Mucosa of descending colon (tissue), 3 donors: ENCODE measurements around the gene RHCG. TPM values are rescaled to one million over a fixed set of nuclear protein-coding genes. Genes with fewer than 3 reads are reported as not detected.

Experiments used
- ATAC-seq: fragments of 200-7000 bp; cut with Tn5 transposase; one replicate; pipeline ENCODE4 v1.9.1; 2020; ENCODE audit warnings: mild to moderate bottlenecking, moderate library complexity
- DNase-seq, 3 donors: peaks; one replicate each; pipeline ENCODE4 v3.0.0-alpha.2; 2020
- H3K36me3 ChIP-seq: fragments of 200-600 bp; one replicate; pipeline ENCODE4 v1.8.0; 2021; ENCODE audit warnings: low read depth, mild to moderate bottlenecking
- H3K4me1 ChIP-seq: fragments of 200-600 bp; one replicate; pipeline ENCODE4 v1.8.0; 2021; ENCODE audit warnings: low read depth, mild to moderate bottlenecking
- H3K4me3 ChIP-seq: fragments of 200-600 bp; one replicate; pipeline ENCODE4 v1.8.0; 2021; ENCODE audit warnings: mild to moderate bottlenecking
- H3K9me3 ChIP-seq: fragments of 200-600 bp; one replicate; pipeline ENCODE4 v1.8.0; 2021; ENCODE audit warnings: mild to moderate bottlenecking
- intact Hi-C, 2 donors: fragments of 100-400 bp; cut with DNase I in 1 of 2; cut with micrococcal nuclease in 1 of 2; formaldehyde crosslinking; loops; one replicate each; pipeline versions ENCODE4 v1.11.0 to v1.11.1; 2022; cut with DNase I, micrococcal nuclease
- total RNA-seq, 3 donors: library from RNA; stranded (reverse); fragmentation: NEBNext Ultra II Directional in 2 of 3; extraction: Animal tissue kit (Norgen Biotek cat#: 25700) in 2 of 3; gene quantifications; one replicate each; pipeline versions ENCODE4 v1.2.1 to v1.2.4, GENCODE V29; 2021 to 2023
- TF ChIP-seq, protein P1 (sequence below): fragments of 200-600 bp; IDR thresholded peaks from one replicate; pipeline ENCODE4 v1.8.0; 2022; ENCODE audit warnings: antibody characterized with exemption, mild to moderate bottlenecking
- donor health status: DM: no; HTN: no; CAD: no; lungs with moderate emphysema.
- donor health status: DM: no; HTN: no; CAD: no.
- donor health status: DM: no; HTN: yes; CAD: no.

Gene RHCG
- total RNA-seq, 3 donors from 2014 or later: 0.98 TPM; not detected in 2

DNA sequence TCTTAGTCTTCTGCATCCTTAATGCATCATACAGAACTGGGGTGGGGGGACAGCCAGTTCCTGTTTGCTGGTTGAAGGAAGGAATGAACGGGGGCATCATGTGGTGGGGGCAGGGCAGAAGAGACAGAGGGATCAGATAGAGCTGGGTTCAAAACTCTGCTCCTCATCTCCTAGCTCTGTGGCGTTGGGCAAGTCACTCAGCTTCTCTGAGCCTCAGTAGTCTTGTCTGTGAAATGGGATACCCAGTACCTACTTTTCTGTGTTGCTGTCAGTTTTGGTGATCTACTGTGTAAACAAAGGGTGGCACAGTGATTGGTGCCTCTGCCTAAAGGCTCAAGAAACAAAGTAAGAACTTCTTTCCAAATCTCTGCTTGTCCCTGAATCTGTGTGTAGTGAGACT is 36.3 kb downstream of the RHCG start:
- Histone ChIP-seq H3K4me1 (no peaks in the 10 kb centered on the region), H3K9me3 (peaks cover 7% of the 10 kb centered on the region), H3K4me3 (no peak overlapping the region), H3K36me3 (no peaks in the 10 kb centered on the region)
- no peak for ATAC-seq
- intact Hi-C loops: no loop called here
- TF ChIP-seq, protein P1, sequence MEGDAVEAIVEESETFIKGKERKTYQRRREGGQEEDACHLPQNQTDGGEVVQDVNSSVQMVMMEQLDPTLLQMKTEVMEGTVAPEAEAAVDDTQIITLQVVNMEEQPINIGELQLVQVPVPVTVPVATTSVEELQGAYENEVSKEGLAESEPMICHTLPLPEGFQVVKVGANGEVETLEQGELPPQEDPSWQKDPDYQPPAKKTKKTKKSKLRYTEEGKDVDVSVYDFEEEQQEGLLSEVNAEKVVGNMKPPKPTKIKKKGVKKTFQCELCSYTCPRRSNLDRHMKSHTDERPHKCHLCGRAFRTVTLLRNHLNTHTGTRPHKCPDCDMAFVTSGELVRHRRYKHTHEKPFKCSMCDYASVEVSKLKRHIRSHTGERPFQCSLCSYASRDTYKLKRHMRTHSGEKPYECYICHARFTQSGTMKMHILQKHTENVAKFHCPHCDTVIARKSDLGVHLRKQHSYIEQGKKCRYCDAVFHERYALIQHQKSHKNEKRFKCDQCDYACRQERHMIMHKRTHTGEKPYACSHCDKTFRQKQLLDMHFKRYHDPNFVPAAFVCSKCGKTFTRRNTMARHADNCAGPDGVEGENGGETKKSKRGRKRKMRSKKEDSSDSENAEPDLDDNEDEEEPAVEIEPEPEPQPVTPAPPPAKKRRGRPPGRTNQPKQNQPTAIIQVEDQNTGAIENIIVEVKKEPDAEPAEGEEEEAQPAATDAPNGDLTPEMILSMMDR: no peak
- DNase-seq: no peak

DNA sequence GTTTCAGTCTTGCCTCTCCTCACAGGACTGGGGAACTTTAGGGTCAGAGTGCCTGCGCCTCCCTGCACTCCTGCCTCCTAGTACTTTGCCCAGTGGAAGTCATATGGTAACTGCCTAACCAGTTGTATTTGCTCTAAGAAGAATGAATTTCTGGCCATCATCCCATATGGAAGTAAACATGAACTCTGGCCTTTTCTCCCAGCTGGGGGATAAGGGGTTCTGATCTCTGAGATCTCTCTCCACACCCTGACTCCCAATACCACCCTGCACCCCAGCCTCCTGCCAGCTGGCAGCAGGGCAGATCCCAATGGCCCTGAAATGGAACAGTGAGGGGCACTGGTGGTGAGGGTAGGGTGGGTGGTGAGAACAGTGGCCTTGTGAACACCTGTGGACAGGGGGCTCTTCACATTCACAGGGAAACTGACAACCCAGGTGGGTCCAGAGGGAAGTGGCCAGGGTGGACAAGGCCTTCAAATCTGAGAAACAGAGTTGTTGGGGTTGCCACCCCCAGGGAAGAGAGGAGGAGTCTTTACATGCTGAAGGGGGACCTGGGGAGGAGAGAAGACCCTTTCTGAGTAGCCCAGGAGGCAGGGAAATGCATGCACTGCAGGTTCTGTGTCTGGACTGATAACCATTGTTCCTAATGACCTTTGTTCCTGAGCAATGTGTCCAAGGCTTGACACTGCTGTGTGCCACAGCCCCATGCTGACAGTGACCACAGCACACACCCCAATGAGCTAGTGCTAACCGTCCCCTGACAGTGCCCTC is 36.9 kb downstream of the RHCG start:
- intact Hi-C loops: no loop called here
- no peaks in the 10 kb centered on the region for H3K36me3 ChIP-seq
- peaks cover 7% of the 10 kb centered on the region for H3K9me3 ChIP-seq
- ATAC-seq (peak; percentile 70), DNase-seq (peak in 1 of 3 donors; percentile 7)
- TF ChIP-seq, protein P1: no peak
- no peaks in the 10 kb centered on the region for H3K4me1 ChIP-seq
- no peak overlapping the region for H3K4me3 ChIP-seq

DNA sequence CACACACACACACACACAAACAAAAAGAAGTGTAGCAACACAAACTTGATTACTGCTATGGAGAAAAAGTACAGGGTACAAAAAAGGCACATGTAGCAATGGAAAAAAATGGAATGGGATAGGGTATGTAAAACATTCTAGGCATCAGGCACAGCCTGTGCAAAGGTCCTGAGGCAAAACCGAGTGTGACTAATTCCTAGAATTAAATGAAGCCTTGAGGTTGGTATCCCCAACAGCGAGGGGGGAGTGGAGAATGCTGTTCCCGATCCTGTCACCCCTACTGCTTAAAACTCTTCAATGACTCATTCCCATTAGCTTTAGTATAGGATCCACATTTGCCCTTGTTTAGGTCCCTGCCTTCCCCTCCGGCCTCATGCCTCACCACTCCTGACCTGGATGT is 37.9 kb downstream of the RHCG start:
- DNase-seq (no peak), ATAC-seq (no peak)
- TF ChIP-seq, protein P1: no peak
- H3K9me3 ChIP-seq: peaks cover 7% of the 10 kb centered on the region
- intact Hi-C loops: no loop called here
- no peaks in the 10 kb centered on the region for H3K4me1 ChIP-seq
- H3K36me3 ChIP-seq: no peaks in the 10 kb centered on the region
- H3K4me3 ChIP-seq: no peak overlapping the region

DNA sequence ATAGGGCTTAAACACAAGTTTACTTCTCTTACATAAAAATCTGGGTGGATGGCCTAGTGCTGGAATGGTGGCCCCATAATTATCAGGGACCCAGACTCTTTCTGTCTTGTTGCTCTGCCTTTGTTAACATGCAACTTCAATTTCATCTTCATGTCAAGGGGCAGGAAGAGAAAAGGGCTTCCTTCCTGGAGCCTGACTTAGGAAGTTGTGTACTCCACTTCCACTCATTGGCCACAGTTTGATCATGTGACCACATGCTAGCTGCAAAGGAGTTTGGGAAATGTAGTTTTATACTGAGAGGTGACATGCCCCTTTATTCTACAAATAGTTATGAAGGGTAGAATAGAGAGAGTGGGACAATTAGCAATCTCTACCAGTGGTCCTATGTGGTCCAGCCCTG is 39.3 kb downstream of the RHCG start:
- ATAC-seq (no peak), DNase-seq (no peak)
- Histone ChIP-seq H3K36me3 (no peaks in the 10 kb centered on the region), H3K9me3 (peaks cover 7% of the 10 kb centered on the region), H3K4me1 (no peaks in the 10 kb centered on the region), H3K4me3 (no peak overlapping the region)
- intact Hi-C loops: no loop called here
- TF ChIP-seq, protein P1: no peak

DNA sequence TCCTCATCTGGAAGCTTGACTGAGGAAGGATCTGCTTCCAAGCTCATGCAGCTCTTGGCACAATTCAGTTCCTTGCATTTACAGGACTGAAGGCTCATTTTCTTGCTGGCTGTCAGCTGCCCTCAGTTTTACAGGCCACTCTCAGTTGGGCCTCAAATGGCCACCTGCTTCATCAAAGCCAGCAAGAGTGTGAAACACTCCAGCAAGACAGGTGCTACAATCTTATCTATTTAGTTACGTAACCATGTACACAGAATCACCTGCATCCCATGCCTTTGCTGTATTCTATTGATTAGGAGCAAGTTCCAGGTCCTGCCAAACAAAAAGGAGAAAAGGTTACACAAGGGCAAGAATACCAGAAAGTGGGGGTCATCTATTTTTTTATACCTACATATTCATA is 40.8 kb downstream of the RHCG start:
- no peak for DNase-seq
- intact Hi-C loops: no loop called here
- H3K4me1 ChIP-seq: no peaks in the 10 kb centered on the region
- H3K9me3 ChIP-seq: peaks cover 7% of the 10 kb centered on the region
- ATAC-seq: no peak
- H3K36me3 ChIP-seq: no peaks in the 10 kb centered on the region
- TF ChIP-seq, protein P1: no peak
- H3K4me3 ChIP-seq: no peak overlapping the region
